ENCODE results near the gene CWC15.
"Not testable (repeated sequence)": the region's sequence is repeated elsewhere in the genome, so short reads cannot be mapped to it uniquely, and the experiment has no call there.

CWC15 gene

DNA sequence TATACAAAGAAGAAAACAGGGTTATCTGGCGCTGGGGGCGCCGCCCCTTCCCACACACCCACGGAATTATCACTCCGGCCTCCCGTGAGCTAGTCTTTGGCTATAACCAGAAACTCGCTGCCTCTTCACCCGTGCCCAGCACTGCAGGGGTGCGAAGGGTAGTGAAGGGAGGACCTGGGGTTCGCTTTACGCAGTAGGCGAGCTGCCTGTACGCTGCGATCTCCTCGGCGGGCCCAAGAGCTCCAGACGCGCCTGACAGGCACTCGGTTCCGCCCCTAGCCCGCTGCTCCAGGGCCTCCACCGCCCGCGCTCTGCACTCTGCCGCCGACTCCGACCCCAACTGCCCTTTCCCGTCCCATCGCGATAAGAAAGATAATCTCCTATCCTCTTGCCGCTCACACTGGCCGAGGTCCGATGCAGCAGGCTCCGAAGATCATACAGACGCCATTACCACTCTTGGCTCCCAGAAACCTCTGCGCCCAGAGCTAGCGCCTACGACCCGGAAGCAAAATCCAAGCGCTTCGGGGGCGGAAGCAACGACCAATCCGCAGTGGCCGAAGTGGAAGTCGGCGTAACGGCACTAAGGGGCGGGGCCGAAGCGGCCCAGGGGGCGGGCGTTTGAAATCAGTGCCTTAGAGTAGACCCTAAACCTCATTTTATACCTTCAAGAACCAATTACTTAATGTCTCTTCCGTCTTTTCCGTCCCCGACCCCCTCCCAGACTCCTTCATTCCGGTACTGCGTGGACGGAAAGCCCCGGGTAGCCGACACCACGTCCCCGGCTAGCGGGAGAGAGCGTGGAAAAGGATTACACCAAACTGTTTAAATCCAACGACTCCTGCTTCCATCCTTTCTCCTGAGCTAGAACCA is at the start of gene CWC15, which contains the start of gene KDM4D:
TSS of gene CWC15 (minus strand) at position 458 of the 870 bp plus-strand sequence. CDS start 1,371 bp downstream, outside the sequence.
TSS of gene KDM4D (plus strand) at position 611 of the 870 bp plus-strand sequence. CDS start 23,664 bp downstream, outside the sequence.
- DNase-seq (ENCODE audit: low read depth in 2 of 2, low spot score in 1 of 2), result peak; percentile 88 to 90

DNA sequence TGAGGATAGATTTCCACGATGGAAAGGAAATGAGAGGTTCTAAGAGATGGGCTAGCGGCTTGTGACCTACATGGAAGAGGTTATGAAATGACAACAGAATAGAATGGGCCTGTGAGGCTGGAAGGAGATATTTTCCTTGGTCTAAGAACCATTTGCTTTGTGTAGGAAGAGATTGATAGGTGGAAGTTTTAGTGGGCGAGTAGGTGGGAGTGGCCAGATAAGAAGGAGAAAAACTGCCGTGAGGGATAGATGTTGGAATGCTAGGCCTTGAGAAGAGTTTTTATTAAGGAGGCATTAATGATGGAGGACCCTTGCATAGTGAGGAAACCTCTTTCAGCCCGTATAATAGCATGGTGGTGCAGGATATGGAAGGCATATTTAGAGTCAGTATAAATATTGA is 48.1 kb upstream of the CWC15 start:
- not testable (repeated sequence) for DNase-seq (ENCODE audit: low read depth in 2 of 2, low spot score in 1 of 2)

DNA sequence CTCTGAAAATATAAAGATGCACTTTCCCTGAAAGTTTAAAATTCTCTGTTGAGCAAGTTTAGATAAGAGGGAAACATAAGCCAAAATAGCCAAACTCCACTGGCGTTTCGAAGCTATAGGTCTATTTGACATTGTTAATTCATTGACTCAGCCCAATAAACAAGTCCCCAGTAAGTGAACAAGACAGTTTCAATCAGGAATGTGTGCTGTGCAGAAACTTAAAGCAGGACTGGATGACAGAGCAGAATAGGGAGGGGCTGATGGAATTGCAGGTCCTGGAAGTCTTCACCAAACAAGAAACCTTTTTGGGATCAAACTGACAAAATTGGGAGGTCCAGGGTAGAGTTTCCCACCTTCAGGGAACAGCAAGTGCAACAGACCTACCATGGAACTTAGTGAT is 42.8 kb upstream of the CWC15 start:
- DNase-seq (ENCODE audit: low read depth in 2 of 2, low spot score in 1 of 2), result no peak

DNA sequence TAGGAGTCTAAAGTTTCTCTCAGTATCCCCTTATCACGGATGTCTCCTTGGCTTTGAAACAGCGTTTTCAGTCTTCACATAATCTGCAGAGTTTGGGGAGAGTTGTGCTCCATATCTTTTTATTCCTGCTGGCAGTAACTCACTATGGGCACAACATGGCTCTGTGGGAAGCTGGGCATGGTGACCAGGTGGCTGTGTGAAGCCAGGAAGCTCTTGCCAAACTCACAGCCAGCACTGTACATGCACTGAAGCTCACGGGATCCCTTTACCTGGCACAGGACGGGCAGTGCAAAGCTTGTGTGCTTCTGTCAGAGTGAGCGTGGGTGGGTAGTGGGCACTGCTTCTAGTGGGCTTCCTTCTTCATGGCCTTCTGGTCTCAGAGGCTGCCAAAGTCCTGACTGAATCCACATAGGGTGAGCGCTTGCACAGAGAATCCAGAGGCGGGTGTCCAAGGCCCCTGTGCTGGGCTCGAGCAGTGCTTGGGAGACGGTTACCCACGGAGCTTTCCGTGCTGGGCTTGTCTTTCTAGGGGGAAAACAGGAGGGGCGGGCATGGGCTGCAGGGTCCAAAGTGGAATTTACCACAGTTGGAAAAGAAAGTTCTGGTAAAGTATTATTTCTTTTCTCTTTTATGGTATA is 40.9 kb upstream of the CWC15 start:
- no peak for DNase-seq (ENCODE audit: low read depth in 2 of 2, low spot score in 1 of 2)

DNA sequence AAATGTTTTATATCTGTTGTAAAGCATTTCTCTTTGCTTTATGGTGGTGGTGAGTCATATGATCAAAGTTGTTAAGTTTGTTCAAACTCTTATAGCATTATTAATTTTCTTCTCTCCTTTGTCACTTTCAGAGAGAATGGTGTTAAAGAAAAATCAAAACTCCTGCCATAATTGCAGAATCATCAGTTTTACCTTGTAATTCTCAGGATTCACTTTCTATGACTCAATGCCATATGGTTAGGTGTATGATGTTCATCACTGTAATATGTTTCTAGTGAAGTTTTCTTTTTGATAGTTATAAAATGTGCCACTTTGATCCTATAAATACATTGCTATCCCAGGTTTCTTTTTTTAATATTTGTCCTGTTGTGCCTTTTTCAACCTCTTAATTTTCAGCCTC is 38.0 kb upstream of the CWC15 start:
- DNase-seq (ENCODE audit: low read depth in 2 of 2, low spot score in 1 of 2), result no peak

DNA sequence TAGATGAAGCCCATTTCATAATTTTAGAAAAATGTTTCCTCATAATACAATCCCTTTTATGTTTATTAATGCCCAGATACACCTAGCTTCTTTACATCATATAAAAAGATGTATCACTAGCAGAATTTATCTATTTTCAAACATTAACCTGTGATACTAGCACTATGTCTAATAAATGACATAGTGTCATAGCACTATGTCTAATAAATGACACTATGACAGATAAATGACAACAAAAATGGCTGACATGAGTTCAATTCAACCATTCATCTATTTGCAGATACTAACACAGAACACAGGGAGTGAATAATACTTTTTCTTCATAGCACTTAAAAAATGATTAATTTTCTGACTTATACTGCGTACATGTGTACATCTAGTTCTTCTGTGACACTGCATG is 32.3 kb upstream of the CWC15 start:
- no peak for DNase-seq (ENCODE audit: low read depth in 2 of 2, low spot score in 1 of 2)

DNA sequence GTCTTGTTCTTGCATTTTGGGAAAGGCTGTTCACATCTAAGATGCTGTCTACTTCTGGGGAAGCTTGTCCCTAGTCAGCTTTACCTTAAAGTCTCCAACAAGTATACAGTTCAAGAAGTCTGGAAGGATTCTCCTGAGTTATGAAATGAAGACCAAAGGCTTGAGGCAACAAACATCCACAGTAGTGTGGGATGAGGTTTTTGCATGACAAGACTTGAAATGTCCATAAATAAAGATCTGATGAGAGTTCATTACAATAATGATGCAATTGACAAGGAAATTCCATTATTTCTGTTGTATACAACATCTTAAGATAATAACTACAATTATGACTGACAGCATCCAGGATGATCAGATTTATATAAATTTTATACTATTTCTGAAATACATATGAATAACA is 30.4 kb upstream of the CWC15 start:
- no peak for DNase-seq (ENCODE audit: low read depth in 2 of 2, low spot score in 1 of 2)

DNA sequence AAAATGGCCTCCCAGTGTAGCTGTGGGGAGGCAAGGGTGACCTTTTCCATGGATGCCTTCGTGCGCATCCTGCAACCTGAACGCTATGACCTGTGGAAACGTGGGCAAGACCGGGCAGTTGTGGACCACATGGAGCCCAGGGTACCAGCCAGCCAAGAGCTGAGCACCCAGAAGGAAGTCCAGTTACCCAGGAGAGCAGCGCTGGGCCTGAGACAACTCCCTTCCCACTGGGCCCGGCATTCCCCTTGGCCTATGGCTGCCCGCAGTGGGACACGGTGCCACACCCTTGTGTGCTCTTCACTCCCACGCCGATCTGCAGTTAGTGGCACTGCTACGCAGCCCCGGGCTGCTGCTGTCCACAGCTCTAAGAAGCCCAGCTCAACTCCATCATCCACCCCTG is 24.9 kb upstream of the CWC15 start:
- DNase-seq (ENCODE audit: low read depth in 2 of 2, low spot score in 1 of 2), result no peak

DNA sequence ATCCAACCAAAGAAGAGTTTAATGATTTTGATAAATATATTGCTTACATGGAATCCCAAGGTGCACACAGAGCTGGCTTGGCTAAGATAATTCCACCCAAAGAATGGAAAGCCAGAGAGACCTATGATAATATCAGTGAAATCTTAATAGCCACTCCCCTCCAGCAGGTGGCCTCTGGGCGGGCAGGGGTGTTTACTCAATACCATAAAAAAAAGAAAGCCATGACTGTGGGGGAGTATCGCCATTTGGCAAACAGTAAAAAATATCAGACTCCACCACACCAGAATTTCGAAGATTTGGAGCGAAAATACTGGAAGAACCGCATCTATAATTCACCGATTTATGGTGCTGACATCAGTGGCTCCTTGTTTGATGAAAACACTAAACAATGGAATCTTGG is 24.1 kb upstream of the CWC15 start:
- DNase-seq (ENCODE audit: low read depth in 2 of 2, low spot score in 1 of 2), result no peak

DNA sequence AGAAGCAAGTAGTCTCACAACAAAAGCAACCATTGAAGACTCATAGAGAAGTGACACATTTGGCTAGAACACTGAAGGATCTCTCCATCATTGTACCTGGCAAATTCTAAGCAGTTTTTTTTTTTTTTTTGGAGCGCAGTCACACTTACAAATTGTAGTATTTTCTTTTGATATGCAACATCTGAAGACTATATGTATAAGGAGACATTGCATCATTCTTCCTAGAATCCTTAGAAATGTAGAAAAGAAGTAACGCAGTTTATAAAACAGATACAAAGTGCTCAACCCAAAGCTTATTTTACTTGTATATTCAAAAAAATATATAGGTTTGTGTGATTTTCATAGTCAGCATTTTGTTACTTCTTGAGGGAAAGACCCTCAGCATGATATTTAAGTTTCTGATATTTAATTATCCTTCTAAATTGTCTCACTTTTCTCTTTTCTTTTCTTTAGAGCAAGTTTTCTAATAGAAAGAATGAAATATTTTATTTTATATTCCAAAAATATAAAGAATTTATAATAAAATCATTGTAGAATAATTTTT is 20.1 kb upstream of the CWC15 start:
- DNase-seq (ENCODE audit: low read depth in 2 of 2, low spot score in 1 of 2), result no peak

DNA sequence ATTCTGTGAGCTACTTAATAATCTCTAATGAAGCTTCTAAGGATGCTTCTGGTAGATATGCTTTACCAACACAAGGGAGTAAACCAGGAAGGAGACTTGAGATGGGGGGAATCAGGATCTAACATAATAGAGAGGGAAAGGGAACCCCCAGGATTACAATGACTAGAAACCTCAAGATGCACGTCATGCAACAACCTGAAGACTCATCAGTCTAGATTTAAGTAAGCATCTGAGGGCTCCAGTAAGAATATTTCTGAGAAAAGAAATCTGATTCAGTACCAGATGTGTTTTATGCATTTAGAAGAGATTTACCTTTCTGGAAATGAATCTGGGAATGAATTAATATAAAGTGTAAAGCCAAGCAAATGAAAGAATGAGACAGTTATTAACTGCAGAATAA is 15.4 kb upstream of the CWC15 start:
- no peak for DNase-seq (ENCODE audit: low read depth in 2 of 2, low spot score in 1 of 2)

DNA sequence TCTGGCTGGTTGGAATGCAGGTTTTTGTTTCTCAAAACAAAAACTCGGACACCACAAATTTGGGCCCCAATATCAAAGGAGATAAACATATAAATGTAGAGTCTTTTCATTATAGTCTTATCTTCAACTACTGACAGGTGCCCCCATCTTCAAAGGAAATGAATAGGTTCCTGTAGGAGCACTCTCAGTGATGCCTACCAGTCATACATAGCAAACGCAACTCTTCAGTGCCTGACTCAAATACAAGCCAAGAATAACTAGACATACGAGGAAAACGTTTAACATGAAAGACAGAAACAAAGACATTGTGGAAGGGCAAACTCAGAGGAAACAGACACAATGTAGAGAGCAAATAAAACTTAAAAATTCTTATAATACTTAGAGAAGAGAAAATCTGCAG is 14.0 kb upstream of the CWC15 start:
- no peak for DNase-seq (ENCODE audit: low read depth in 2 of 2, low spot score in 1 of 2)

DNA sequence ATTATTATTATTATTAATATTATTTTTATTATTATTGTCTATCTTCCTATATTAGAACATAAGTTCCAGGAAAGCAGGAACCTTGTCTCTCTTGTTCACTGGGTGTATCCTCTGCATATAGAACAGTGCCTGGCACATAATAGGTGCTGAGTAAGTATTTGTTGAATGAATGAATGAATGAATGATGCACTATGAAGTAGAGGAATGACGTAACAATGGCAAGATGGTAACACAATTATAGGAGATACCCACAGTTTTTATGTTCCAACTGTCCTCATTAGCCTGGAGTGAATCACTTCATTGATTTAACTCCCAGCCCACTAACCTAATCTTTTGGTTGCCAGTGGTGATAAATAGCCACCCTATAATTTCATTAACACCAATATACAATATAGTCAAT is 2.2 kb upstream of the CWC15 start:
- no peak for DNase-seq (ENCODE audit: low read depth in 2 of 2, low spot score in 1 of 2)

DNA sequence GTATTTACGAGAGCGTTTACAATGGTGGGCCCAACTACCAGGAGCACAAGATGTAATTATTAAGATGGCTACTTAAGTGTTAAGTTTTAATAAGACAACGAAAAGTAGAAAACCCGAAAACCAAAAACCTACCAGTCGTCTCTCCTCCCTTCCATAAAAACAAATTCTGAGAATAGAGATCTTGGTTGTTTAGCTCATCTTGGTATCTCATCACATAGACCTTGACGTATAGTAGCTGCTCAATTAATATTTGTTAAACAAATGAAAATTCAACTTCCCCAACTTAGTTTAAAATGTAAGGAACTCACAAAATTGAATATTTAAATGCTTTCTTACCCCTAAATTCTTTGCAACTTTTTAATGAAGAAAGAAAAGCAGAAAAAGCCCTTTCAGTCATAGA is 822 bp upstream of the CWC15 start:
- no peak for DNase-seq (ENCODE audit: low read depth in 2 of 2, low spot score in 1 of 2)

DNA sequence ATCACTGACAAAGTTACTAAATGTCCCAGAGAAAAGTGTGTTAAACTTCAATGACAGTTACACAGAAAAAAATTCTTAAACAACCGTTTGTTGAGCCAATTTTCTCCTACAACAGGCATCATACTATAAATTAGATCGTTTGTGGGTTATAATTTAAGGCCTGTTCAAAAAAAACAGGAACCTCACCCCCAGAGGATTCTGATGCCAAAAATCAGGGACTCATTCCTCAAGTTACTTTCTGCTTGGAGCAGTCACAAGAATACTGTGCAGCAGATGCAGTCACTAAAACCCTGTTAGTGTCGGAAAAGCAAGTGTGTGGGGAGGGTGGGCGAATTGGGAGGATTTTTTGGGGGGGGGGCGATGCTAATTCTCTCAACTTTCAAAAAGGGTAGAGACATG is 657 bp downstream of the CWC15 start:
- DNase-seq (ENCODE audit: low read depth in 2 of 2, low spot score in 1 of 2), result no peak

DNA sequence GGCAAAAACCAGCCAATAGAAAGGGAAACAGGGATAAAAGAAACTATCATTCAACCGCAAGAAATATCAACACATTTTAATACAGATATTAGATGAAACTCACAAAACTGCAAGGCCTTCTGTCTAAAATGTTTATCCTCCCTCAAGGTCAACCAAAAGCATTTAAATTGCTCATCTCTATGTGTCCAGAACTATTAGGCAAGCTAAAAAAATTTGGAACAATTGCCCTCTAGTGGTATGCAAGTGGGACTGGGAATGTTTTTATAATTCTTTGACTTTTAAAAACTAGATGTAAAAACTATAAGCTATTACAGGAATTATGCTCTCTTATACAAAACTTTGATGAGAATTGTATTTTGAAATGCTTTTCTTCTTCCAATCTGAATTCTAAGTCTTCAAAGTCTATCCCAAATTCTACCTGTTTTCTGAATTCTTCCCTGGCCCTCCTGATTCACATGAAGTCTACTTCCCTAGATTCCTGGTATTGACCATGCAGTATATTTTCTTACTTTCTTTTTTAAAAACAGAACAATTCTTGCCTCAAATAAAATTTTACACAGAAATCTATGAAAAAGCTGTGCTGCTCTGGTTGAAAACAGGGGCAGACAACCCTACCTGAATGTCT is 4.9 kb downstream of the CWC15 start:
- DNase-seq (ENCODE audit: low read depth in 2 of 2, low spot score in 1 of 2), result no peak

DNA sequence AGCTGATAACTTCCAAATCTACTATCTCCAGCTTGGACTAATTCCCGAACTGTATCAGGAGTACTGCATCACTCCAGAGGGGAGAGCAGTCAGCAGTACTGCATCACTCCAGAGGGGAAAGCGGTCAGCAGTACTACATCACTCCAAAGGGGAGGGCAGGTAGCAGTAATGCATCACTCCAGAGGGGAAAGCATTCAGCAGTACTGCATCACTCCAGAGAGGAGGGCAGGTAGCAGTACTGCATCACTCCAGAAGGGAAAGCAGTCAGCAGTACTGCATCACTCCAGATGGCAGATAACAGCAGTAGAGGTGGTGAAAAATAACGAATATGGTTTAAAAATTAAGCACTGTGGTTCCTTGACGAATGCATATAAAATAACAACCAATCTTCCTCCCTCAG is 8.4 kb downstream of the CWC15 start:
- DNase-seq (ENCODE audit: low read depth in 2 of 2, low spot score in 1 of 2), result no peak

DNA sequence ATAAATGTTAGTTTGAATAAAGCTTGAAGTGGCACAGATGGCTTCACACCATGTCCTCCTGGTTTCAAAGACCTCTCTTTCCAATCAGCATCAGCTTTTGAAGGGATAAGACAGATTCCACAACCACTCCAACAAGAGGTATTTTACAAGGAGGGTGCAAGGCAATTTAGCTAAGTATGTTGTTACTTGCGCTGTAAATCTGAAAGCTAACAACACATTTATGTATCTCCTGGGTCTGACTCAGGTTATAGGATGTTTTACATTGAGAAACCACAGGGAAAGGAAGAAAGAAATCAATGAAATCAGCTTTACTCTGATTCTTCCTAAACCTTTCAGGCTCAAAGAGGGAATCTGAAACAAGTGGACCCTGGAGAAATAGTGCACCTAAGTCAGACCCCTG is 12.1 kb downstream of the CWC15 start:
- no peak for DNase-seq (ENCODE audit: low read depth in 2 of 2, low spot score in 1 of 2)

DNA sequence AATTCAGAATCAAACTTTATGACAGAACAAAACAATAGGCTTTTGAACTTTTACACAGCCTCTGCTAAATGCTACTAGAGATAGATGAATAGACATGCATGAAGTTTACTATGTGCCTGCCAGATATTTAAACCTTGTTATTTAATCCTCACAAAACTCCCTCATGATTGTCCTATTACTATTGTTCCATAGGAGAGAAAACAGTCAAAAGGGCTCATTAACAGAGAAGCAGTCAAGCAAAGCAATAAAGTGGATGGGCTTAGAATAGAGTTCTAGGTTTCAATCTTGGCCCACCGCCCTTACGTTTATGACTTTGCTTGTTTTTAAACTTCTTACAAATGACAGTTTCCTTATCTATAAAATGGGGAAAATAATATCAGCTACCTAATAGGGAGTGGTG is 12.9 kb downstream of the CWC15 start:
- DNase-seq (ENCODE audit: low read depth in 2 of 2, low spot score in 1 of 2), result no peak

DNA sequence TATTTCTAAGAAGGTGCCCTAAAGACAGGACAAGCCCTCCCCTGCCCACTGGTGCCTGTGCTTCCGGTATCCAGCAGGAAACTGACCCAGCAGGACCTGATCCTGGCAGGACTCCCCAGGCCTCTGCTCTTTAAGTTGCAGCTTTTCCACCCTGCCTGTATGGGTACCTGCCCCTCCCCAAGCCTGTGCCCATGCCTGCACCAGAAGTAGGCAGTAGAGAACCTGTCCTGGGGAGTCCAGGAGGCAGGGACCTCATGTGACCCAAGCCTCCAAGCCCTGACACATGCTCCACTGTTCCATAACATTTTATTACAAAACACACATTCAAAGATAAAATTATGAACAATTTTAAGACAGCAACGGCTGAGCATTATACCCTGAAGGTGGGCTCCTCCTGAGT is 14.2 kb downstream of the CWC15 start:
- no peak for DNase-seq (ENCODE audit: low read depth in 2 of 2, low spot score in 1 of 2)

DNA sequence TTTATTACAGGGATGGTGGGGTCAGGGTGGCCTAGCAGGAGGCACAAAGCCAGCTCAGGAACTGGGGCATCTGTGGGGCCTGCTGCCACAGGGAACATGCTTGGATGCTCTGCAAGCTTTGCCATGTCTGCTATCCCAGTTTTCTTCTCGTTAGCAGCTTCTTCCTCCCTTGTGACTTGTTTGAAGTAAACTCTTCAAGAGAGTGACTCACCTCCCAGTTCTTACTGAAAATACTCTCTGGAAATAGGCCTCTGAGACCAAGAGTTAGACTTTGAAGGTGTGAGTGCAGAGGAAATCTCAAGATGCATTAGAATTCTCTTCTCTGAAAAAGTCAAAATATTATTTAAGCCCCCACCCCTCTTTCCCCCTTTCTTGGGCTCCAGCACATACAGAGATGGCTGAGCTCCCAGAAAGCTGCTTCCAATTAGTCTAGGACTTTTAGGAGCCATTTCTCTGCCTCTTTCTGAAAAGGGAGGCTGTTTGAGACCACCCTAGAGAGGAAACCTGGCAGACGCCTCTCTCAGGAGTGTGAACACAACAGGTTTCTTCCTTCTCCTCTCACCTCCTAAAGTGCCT is 15.1 kb downstream of the CWC15 start:
- no peak for DNase-seq (ENCODE audit: low read depth in 2 of 2, low spot score in 1 of 2)

DNA sequence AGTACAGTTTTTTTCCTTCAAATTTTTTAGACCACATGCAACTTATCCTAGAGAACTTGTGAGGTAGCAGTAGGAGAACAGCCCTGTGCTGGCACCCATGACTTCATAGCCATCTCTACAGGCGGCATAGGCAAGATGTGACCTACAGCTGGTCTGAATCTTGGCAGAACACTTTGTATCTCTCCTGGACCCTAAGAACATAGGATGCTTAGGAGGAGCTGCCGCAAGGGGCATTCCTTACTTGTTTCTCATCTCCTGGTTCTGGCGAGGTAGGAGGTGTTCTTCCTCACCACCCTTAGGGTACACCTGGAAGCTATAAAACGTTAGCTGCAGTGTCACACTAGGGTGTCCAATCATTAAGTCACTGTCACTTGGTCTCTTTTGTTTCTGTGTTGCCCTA is 16.4 kb downstream of the CWC15 start:
- no peak for DNase-seq (ENCODE audit: low read depth in 2 of 2, low spot score in 1 of 2)
